CD1c-positive myeloid dendritic cell (primary cell): ENCODE measurements around the gene CDK13.
"Not testable (repeated sequence)": the region's sequence is repeated elsewhere in the genome, so short reads cannot be mapped to it uniquely, and the experiment has no call there.

Source experiments
- DNase-seq: peaks from one replicate; pipeline ENCODE4 v3.0.0-alpha.2; 2016; ENCODE audit errors: extremely low spot score

The CDK13 gene

GRCh38 chr7:40097728-40098127 lies 147.7 kb downstream of the CDK13 start:
- DNase-seq, result no peak

DNA sequence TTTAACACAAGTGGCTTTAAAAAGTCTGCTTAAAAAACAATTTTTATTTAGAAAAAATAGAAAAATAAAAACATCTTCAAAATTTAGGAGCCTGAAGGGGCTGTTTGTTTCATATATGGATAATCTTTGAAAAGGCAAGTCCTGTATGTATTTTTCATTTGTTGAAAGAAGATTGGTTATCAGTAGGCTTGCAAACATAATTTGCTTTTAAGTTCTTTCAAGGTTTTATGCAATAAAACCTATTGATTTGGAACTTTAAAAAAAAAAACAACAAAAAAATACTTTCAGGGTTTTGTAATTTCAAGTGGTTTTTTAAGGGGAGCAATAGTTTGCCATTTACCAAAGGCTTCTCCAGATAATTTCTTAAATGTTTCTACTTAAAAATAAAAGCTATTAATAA lies 148.8 kb downstream of the CDK13 start:
- DNase-seq, result no peak

DNA sequence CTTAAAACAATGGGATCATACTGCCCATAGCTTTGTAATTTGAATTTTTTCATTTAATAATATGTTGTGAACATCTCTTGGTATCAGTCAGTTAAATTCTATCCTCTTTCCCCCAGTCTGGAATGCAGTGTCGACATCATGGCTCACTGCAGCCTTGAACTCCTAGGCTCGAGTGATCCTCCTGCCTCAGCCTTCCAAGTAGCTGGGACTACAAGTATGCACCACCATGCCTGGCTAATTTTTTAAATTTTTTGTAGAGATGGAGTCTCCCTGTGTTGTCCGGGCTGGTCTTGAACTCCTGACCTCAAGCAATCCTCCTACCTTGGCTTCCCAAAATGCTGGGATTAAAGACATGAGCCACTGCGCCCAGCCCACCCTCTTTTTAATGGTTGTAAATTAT lies 149.8 kb downstream of the CDK13 start:
- no peak for DNase-seq

GRCh38 chr7:40101201-40101600 lies 151.1 kb downstream of the CDK13 start:
- no peak for DNase-seq

DNA sequence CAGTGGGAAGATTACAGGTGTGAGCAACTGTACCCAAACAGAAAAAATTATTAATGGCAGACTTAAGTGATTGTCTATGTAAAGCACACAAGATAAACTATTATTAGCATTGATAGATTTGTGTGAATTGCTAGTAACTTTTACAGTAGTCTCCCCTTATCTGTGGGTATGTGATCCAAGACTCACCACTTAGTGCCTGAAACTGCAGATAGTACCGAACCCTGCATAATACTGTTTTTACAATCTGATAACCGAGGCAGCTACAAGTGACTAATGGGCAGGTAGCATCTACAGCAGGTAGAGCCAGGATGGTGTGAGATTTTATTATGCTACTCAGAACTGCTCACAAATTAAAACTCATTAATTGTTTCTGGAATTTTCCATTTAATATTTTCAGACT lies 152.8 kb downstream of the CDK13 start:
- DNase-seq, result no peak

DNA sequence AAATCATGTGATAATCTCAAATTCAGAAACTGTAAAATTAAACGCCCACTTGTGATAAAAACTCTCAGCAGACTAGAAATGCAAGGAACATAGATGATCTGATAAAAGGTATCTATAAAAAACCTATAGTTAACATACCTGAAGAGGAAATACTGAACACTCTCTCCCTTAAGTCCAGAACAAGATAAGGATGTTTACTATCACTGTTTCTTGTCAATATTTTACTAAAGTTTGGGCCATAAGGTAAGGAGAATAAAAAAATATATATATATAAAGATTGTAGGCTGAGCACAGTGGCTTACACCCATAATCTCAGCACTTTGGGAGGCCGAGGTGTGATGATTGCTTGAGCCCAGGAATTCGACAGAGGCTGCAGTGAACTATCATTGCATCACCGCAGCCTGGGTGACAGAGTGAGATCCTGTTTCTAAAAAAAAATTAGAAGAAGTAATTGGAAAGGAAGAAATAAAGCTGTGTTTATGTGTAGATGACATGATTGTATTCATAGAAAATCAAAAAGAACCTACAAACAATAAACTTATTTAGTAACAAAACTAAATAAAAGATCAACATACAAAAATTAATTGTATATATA lies 155.9 kb downstream of the CDK13 start:
- DNase-seq, result no peak

GRCh38 chr7:40115936-40116335 lies 165.9 kb downstream of the CDK13 start:
- no peak for DNase-seq

- not testable (repeated sequence) for DNase-seq
These were observed 167.1 kb downstream of the CDK13 start for GRCh38 chr7:40117199-40117598.

GRCh38 chr7:40118201-40118600 lies 168.1 kb downstream of the CDK13 start:
- DNase-seq, result not testable (repeated sequence)

DNA sequence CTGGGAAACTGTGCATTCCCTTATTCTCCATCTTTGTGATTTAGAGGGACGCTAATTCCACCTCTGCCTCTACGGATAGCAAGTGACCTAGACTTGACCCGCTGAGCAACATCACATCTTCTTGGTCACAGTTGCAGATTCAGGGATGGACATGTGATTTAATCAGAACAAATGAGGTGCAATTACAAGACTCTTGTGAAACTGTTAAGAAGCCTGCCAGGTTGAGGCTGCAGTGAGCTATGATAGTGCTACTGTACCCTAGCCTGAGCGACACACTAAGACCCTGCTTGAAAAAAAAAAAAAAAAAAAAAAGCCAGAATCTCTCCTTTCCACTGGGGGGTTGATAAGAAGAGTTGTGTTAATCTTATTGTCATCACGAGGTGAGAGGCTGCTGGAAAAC lies 170.0 kb downstream of the CDK13 start:
- no peak for DNase-seq

DNA sequence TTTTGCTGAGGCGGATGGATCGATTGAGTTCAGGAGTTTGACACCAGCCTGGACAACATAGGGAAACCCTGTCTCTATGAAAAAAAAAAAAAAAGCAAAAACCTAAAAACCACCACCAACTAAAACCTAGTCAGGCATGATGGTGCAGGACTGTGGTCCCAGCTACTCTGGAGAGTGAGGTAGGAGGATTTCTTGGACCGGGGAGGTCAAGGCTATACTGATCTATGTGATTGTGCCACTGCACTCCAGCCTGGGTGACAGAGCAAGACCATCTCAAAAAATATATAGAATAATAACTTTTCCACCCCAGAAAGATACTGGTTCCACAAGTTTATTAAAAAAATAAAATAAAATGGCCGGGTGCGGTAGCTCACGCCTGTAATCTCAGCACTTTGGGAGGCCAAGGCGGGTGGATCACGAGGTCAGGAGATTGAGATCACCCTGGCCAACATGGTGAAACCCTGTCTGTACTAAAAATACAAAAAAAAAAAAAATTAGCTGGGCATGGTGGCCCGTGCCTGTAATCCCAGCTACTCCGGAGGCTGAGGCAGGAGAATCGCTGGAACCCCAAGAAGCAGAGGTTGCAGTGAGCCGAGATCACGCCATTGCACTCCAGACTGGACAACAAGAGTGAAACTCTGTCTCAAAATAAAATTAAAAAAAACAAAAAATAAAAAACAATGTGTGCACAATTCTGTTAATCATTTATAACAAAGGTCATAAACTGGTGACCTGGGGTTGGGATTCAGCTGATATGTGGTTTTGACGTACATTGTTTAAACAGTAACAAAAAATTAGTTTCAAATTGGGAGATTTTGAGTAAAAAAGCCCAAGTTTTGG lies 172.3 kb downstream of the CDK13 start:
- DNase-seq, result not testable (repeated sequence)

GRCh38 chr7:40122940-40123254 lies 172.8 kb downstream of the CDK13 start:
- DNase-seq, result no peak

DNA sequence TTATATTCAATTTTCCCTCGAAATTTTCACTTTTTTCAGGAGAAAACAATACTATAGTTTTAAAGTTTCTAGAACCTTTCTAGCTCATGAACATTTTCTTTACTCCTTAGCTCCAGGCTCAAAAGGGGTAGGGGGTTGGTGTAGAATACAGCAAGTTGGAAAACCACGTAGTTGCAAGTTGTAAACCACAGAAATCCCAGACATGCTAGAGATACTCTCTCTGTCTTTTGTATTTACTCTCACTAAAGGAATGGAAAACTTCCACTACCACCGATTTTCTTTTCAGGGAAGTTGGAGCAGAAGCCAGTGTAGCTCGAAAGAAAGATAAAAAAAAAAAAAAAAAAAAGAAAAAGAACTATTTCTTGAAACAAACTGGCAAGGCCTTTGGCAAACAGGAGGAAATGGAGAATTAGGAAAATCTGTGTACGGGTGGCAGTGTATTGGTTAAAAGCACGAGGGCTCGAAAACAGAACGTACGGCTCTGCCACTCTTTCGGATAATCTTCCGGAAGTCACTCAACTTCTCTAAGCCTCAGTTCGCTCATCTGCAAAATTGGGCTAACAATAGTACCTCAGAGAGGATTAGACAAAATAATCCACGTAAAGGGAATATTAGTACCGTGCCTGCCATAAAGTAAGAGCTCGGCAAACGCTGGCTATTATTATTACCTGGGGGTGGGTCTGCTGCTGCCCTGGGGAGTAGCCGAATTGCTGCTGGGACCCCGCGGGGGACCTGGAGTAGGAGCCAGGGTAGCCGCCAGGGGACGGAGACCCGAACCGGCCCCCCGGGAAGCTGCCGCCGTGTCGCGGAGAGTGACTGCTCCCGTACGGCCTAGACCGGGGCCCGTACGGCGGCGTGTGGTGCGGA lies 183.7 kb downstream of the CDK13 start:
- peak; percentile 46 for DNase-seq

GRCh38 chr7:40134428-40135316 lies 184.6 kb downstream of the CDK13 start, which contains the start of the genes MPLKIP and SUGCT:
TSS of gene MPLKIP (minus strand) at chr7:40134622. CDS start at chr7:40134567, 55 bp downstream.
TSS of gene SUGCT (plus strand) at chr7:40135005.
- DNase-seq, result peak; percentile 96

DNA sequence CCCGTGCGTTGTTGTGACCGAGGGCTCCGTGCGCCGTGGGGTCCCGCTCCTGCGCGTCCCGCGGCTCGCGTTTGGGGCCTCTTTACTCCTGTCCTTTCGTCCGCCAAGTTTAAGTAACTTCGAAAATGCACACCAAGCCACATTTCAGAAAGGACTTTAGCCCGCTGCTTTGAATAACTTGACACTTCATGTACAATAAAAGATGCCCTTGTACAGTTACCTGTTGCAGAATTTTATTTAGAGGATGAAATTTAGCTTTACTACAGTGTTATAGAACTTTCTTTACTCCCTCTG lies 185.2 kb downstream of the CDK13 start:
- no peak for DNase-seq

- no peak for DNase-seq
These were observed 187.5 kb downstream of the CDK13 start for GRCh38 chr7:40137563-40137962.

DNA sequence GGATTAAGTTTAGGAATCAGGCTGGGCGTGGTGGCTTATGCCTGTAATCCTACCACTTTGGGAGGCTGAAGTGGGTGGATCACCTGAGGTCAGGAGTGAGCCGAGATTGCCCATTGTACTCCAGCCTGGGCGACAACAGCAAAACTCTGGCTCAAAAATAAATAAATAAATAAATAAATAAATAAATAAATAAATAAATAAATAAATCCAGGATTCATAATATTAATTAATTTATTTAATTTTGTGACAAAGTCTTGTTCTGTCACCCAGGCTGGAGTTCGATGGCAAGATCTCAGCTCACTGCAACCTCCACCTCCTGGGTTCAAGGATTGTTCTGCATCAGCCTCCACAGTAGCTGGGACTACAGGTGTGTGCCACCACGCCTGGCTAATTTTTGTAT lies 188.9 kb downstream of the CDK13 start:
- DNase-seq, result no peak

DNA sequence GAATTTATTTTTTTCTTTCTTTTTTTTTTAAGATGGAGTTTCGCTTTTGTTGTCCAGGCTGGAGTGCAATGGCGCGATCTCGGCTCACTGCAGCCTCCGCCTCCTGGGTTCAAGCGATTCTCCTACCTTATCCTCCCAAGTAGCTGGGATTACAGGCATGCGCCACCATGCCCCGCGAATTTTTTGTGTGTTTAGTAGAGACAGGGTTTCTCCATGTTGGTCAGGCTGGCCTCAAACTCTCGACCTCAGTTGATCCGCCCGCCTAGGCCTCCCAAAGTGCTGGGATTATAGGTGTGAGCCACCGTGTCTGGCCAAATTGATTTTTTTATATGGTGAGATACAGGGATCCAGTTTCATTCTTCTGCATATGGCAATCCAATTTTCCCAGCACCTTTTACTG lies 189.8 kb downstream of the CDK13 start:
- DNase-seq, result not testable (repeated sequence)

GRCh38 chr7:40141916-40142315 lies 191.9 kb downstream of the CDK13 start:
- DNase-seq, result not testable (repeated sequence)

- DNase-seq, result not testable (repeated sequence)
These were observed 195.6 kb downstream of the CDK13 start for GRCh38 chr7:40145596-40146130.
